H1 (cell line): ENCODE results near the gene ZBTB7A.

Source experiments
- EZH2 ChIP-seq: fragments of 200-600 bp; sonication (generic); IDR thresholded peaks from 2 replicates; pipeline ENCODE4 v1.7.1; 2012; ENCODE audit warnings: low read depth, mild to moderate bottlenecking, moderate library complexity, low read length, inconsistent platforms; ENCODE audit not compliant: severe bottlenecking
- POLR2A ChIP-seq, 2 experiments: IDR thresholded peaks; 1 replicate in 1 of 2; 2 replicates in 1 of 2; pipeline ENCODE4 v1.6.1; 2011; ENCODE audit warnings: low read depth in 2 of 2, low read length in 2 of 2, mild to moderate bottlenecking in 2 of 2; ENCODE audit errors: control extremely low read depth in 1 of 2
- RXRA ChIP-seq: IDR thresholded peaks from 2 replicates; pipeline ENCODE4 v1.6.1; 2011; ENCODE audit warnings: low read depth, mild to moderate bottlenecking, low read length, moderate library complexity; ENCODE audit not compliant: insufficient read depth

DNA sequence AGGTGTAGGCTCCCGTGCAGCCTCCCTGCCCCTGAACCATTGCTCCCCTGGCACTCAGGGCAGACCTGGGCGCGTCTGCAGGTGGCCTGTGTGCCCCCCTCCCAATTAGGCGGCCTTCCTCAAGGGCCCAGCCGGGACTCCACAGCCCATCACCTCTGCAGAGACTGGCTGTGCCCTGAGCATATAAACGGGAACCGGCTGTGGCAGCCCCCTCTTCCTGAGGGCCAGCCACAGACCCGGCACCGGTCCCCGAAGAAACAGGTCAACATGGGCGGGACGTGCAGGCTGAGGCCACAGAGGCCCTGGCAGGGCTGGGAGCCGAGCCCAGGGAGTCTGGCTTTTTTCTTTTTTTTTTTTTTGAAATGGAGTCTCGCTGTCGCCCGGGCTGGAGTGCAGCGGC lies 47.1 kb downstream of the ZBTB7A start:
- TF ChIP-seq POLR2A (IDR thresholded peaks at IDR 0.05; ENCODE audit: control extremely low read depth in 1 of 2, low read depth in 2 of 2, low read length in 2 of 2) (no peak), RXRA (no peak), EZH2 (no peak)
